NCI-H510A (cell line): Measurements from ENCODE around the gene GUCA2A.

ENCODE experiments used
- DNase-seq: peaks from one replicate; lab custom pipeline; 2025; lab: John Stamatoyannopoulos, UW

GUCA2A gene

DNA sequence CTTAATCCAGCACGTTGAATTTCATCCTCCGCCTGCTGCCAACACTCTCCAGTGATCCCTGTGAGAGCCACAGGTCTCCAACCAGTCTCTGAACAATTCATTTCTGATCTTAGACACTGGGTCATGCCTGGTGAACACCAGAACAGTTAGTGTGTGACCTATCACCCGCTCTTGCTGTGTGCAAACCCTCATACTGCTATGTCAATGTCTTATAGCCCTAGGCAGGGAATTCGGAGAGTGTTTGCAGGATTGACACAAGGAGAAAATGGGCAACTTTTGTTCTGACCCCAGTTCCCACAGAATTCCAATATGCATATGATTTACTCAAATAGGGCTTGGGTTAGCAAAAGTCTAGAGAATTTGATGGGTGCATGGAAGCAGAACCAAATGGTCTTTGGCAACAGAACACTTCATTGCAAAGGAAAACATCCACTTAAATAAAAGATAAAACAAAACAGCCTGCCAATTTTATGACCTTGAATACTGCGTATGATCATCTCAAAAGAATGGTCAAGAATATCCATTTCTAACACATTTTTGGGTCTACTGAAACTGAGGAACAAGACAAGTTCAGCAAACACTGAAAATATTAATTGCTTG lies 34.4 kb downstream of the GUCA2A start:
- no peak for DNase-seq

DNA sequence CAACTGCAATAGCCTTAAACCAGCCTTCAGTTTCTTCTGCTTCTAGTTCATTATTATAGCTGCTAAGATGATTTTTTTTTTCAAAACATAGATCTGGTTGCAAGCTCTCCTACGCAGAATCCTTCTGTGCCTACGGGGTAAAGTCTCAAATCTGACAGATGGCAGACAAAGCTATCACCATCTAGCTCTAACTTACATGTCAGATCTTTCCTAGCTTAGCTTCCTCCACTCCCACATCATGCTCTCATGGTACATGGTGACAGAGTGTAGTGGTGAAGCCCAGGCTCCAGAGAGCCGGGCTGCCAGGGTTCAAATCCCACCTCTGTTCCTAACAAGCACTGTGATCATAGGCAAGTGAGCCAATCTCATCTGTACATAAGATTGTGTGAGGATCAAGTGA lies 35.6 kb downstream of the GUCA2A start:
- no peak for DNase-seq

- DNase-seq = no peak
These were observed 36.0 kb downstream of the GUCA2A start for GRCh38 chr1:42128499-42128898.

GRCh38 chr1:42127767-42128166 lies 36.8 kb downstream of the GUCA2A start:
- DNase-seq = no peak

DNA sequence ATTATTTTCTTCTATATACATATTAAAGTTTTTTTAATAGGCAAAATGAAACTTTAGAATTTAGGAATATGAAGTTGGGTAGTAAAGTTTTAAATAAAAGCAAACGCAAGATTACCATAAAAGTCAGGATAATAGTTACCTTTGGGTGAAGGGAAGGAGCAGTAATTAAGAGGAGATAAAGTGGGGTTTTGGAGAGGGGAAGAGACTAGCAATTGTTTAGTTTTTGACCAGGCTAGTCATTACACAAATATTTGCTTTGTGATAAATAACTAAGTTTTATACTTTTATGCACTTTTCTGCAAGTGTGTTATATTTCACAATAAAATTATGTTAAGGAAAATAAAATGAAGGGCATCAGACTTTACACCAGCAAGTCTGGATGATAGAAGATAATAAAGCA lies 39.0 kb downstream of the GUCA2A start:
- DNase-seq = no peak

- no peak for DNase-seq
These were observed 42.1 kb downstream of the GUCA2A start for GRCh38 chr1:42122408-42122807.

DNA sequence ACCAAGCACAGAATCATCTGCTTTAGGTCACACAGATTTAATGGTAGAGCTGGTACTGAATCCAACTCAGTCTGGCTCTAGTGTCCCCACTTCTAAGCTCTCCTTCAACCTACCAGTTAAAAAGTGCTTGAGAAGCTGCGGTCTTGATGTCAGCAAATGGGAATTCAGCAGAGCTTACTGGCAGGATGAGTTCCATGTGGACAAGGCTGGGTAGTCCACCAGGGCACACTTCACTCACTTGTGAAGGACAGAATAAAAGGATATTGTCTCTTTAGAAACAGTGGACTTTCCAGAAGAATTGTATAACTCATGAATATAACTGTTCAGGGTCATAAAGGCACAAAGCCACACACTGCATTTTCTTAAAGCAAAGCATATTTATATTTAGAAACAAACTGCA lies 46.4 kb downstream of the GUCA2A start:
- DNase-seq = no peak

DNA sequence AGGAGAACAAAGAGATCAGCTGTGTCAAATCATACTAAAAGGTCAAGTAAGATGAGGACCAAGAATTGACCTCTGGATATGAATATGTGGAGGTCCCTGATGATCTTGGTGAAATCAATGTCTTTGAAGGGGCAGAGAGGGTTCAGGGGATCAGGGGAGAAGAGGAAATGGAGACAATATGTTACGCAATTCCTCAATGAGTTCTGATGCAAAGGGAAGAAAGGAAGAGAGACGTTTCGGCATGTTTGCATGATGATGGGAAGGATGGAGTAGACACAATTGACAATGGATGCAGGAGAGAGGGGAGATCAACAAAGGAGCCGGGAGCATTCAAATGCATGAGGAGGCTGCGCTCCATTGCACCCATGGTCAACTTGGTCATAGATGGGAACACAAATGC lies 47.3 kb downstream of the GUCA2A start:
- DNase-seq = no peak

GRCh38 chr1:42114229-42114628 lies 50.3 kb downstream of the GUCA2A start:
- DNase-seq = no peak
